Esophagus (tissue), 2 donors: ENCODE data around the gene SRD5A1. TPM values are rescaled to one million over a fixed set of nuclear protein-coding genes. Genes with fewer than 3 reads are reported as not detected.
"Not testable (repeated sequence)": the region's sequence is repeated elsewhere in the genome, so short reads cannot be mapped to it uniquely, and the experiment has no call there.

ENCODE experiments used
- H3K27ac ChIP-seq, 2 donors: one replicate each; pipeline ENCODE4 v1.5.1; 2013; ENCODE audit warnings: low read depth in 2 of 2, mild to moderate bottlenecking in 2 of 2, inconsistent platforms in 1 of 2, low read length in 1 of 2, moderate library complexity in 1 of 2
- H3K27me3 ChIP-seq, 2 donors: one replicate each; pipeline ENCODE4 v1.6.1; 2013; ENCODE audit warnings: low read length in 2 of 2, control low read depth in 1 of 2, mild to moderate bottlenecking in 1 of 2; ENCODE audit not compliant: insufficient read depth in 2 of 2, control insufficient read depth in 1 of 2
- H3K36me3 ChIP-seq, 2 donors: one replicate each; pipeline ENCODE4 v1.6.1; 2013; ENCODE audit warnings: low read length in 1 of 2; ENCODE audit not compliant: control insufficient read depth in 2 of 2, insufficient read depth in 2 of 2
- H3K4me1 ChIP-seq, 2 donors: one replicate each; pipeline ENCODE4 v1.6.1; 2013; ENCODE audit warnings: low read length in 1 of 2; ENCODE audit not compliant: control insufficient read depth in 2 of 2, insufficient read depth in 2 of 2
- H3K4me3 ChIP-seq, 2 donors: one replicate each; pipeline ENCODE4 v1.5.1; 2013; ENCODE audit warnings: low read length in 2 of 2, mild to moderate bottlenecking in 2 of 2, low read depth in 1 of 2, moderate library complexity in 1 of 2
- H3K9me3 ChIP-seq, 2 donors: one replicate each; pipeline ENCODE4 v1.6.1; 2013; ENCODE audit warnings: mild to moderate bottlenecking in 2 of 2, low read depth in 1 of 2, low read length in 1 of 2, moderate library complexity in 1 of 2; ENCODE audit not compliant: control insufficient read depth in 2 of 2, insufficient read depth in 1 of 2
- WGBS, 2 donors: extraction: QIAGEN DNeasy Blood & Tissue Kit; methylation state at CpG; one replicate each; pipeline ENCODE4 v1.1.7; 2013; 5-methylcytosine and 5-hydroxymethylcytosine counted together
- polyA plus RNA-seq, 2 donors: library from polyadenylated mRNA; stranded (reverse); fragments of 200-250 nt; gene quantifications; one replicate each; pipeline ENCODE4 v1.2.3, GENCODE V29; 2013
- donor health status: healthy with polysubstance abuse.
- donor health status: Bipolar disorder and iron deficiency.

SRD5A1 gene
- polyA plus RNA-seq, 2 donors = 8.5 to 25.6 TPM

DNA sequence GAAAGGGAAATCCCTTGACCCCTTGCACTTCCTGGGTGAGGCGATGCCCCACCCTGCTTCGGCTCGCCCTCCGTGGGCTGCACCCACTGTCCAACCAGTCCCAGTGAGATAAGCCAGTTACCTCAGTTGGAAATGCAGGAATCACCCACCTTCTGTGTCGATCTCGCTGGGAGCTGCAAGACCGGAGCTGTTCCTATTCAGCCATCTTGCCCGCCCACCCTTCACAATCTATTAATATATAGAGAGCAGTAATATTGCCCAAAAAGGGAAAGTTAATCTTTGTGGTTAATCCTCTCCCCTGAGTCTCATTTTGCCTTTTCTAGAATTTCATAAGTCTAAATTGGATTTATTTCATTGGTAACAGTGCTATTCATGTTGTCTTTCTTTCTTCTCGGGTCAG lies 16.4 kb downstream of the SRD5A1 start:
- no peaks in the 10 kb centered on the region for H3K27me3 ChIP-seq
- H3K4me1 ChIP-seq = peaks cover 0 to 2% of the 10 kb centered on the region in 2 donors
- no peaks in the 10 kb centered on the region for H3K9me3 ChIP-seq
- WGBS, 2 donors = 94 to 96% methylated on average over 9 of the region's 9 CpGs
- no peak overlapping the region for H3K27ac ChIP-seq
- H3K36me3 ChIP-seq = peaks cover 3 to 5% of the 10 kb centered on the region in 2 donors
- H3K4me3 ChIP-seq = no peak overlapping the region

DNA sequence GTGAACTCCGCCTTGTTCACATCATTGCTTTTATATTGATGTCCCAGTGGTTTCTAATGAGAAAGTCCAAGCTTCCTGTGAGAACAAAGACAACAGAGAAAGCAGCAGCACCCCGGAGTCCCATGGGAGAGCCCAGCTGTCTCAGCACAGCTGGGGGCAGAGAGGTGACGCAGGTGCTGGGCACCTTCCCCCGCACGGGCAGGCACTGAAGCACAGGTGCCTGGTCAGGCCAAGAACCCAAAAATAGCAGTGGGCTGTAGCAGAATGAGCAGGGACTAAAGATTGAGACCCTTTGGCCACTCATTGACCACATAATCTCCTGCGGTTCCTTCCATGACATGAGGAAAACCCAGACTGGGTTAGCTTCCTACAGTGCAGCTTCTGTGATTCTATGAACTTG lies 18.8 kb downstream of the SRD5A1 start:
- H3K27me3 ChIP-seq = no peaks in the 10 kb centered on the region
- WGBS, 2 donors = 78 to 89% methylated on average over 6 of the region's 6 CpGs
- H3K4me1 ChIP-seq = peaks cover 0 to 2% of the 10 kb centered on the region in 2 donors
- H3K9me3 ChIP-seq = peaks cover 0 to 6% of the 10 kb centered on the region in 2 donors
- no peak overlapping the region for H3K27ac ChIP-seq
- H3K4me3 ChIP-seq = no peak overlapping the region
- H3K36me3 ChIP-seq = peaks cover 5 to 13% of the 10 kb centered on the region in 2 donors

GRCh38 chr5:6655432-6655831 lies 22.2 kb downstream of the SRD5A1 start:
- Histone ChIP-seq H3K9me3 (peaks cover 0 to 6% of the 10 kb centered on the region in 2 donors), H3K27me3 (no peaks in the 10 kb centered on the region), H3K27ac (no peak overlapping the region), H3K4me1 (no peaks in the 10 kb centered on the region), H3K4me3 (no peak overlapping the region), H3K36me3 (peaks cover 11 to 24% of the 10 kb centered on the region in 2 donors)
- WGBS, 2 donors = 99% methylated on average over 8 of the region's 8 CpGs

GRCh38 chr5:6656680-6657079 lies 23.4 kb downstream of the SRD5A1 start:
- Histone ChIP-seq H3K4me1 (no peaks in the 10 kb centered on the region), H3K9me3 (peaks cover 0 to 6% of the 10 kb centered on the region in 2 donors), H3K4me3 (no peak overlapping the region), H3K27ac (no peak overlapping the region), H3K27me3 (no peaks in the 10 kb centered on the region), H3K36me3 (peaks cover 11 to 24% of the 10 kb centered on the region in 2 donors)
- 97 to 98% methylated on average over 5 of the region's 5 CpGs for WGBS, 2 donors

GRCh38 chr5:6659941-6660684 lies 26.9 kb downstream of the SRD5A1 start:
- WGBS, 2 donors = 80 to 85% methylated on average over 13 of the region's 13 CpGs
- Histone ChIP-seq H3K36me3 (peaks cover 11 to 29% of the 10 kb centered on the region in 2 donors), H3K4me3 (no peak overlapping the region), H3K27ac (no peak overlapping the region), H3K27me3 (no peaks in the 10 kb centered on the region), H3K9me3 (peaks cover 0 to 6% of the 10 kb centered on the region in 2 donors), H3K4me1 (no peaks in the 10 kb centered on the region)

DNA sequence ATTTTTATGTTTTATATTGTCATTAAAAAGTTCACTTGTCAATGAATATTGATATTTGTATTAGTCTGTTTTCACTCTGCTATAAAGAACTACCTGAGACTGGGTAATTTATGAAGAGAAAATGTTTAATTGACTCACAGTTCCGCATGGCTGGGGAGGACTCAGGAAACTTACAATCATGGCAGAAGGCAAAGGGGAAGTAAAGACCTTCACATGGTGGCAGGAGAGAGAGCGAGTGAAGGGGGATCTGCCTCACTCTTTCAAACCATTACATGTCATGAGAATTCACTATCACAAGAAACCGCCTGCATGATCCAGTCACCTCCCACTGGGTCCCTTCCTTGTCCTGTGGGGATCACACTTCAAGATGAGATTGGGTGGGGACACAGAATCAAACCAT lies 27.4 kb downstream of the SRD5A1 start:
- 95% methylated on average over 3 of the region's 3 CpGs for WGBS, 2 donors
- Histone ChIP-seq H3K4me1 (no peaks in the 10 kb centered on the region), H3K9me3 (peaks cover 0 to 3% of the 10 kb centered on the region in 2 donors), H3K4me3 (no peak overlapping the region), H3K27ac (no peak overlapping the region), H3K27me3 (no peaks in the 10 kb centered on the region), H3K36me3 (peaks cover 11 to 26% of the 10 kb centered on the region in 2 donors)

DNA sequence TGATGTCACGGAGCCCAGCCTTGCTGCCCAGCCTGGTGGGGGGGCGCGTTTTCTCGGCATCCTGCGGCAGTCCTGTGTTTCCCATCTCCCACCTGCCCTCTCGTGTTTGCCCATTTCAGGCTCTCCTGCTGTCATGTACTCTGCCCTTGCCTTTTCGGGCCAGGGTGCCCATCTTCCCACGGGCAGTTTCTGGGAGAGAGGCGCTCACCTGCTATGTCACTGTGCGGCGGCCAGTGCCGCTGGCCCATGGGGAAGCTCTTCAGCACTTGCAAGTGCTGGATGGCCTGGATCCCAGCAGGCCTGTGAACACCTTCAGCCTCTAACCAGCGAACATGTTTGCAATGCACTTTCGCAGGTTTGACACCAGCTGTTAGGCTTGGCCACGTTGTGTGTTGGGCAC lies 33.5 kb downstream of the SRD5A1 start:
- H3K27ac ChIP-seq = no peak overlapping the region
- H3K4me3 ChIP-seq = no peak overlapping the region
- H3K9me3 ChIP-seq = no peaks in the 10 kb centered on the region
- H3K4me1 ChIP-seq = no peaks in the 10 kb centered on the region
- peaks cover 9 to 20% of the 10 kb centered on the region in 2 donors for H3K36me3 ChIP-seq
- no peaks in the 10 kb centered on the region for H3K27me3 ChIP-seq
- WGBS, 2 donors = 91 to 95% methylated on average over 15 of the region's 15 CpGs

DNA sequence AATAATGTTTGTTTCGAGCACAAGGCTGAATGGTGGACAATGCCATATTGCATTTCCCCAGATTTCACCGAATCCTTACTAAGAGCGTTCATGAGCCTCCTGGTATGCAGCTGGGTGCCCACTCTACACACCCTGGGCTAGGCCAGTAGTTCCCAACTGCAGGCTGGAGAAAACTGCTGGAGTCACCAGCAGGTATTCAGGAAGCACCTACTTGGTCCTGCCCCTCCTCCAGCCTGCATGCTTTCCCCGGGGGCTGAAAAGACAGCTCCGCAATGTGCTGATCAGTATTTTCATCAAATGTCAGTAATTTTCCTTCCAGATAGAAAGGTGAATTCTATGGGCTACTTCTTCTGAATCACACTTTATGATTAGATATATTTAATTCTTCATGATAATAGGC lies 34.4 kb downstream of the SRD5A1 start:
- Histone ChIP-seq H3K36me3 (peaks cover 9 to 16% of the 10 kb centered on the region in 2 donors), H3K4me1 (no peaks in the 10 kb centered on the region), H3K9me3 (no peaks in the 10 kb centered on the region), H3K4me3 (no peak overlapping the region), H3K27me3 (no peaks in the 10 kb centered on the region), H3K27ac (no peak overlapping the region)
- 91 to 93% methylated on average over 5 of the region's 5 CpGs for WGBS, 2 donors

DNA sequence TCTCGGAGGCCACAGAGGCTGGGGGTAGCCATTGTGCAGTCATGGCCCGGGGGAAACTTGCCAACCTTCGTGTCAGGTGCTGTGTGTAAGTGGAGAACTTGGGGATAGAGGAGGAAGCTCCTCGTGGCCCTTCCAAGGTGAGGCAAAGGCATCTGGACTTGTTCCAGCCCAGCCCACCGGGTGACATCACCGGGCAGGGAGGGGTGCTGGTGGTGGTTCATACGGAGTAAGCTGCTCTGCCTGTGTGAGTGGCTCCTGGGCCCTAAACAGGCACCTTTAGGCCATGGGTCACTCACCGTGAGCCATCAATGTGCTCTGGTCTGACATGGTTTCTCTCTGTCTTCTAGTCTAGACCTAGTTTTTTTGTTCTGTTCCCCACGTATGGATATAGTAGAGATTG lies 35.5 kb downstream of the SRD5A1 start:
- H3K36me3 ChIP-seq = peaks cover 9 to 16% of the 10 kb centered on the region in 2 donors
- H3K9me3 ChIP-seq, H3K27ac ChIP-seq, H3K27me3 ChIP-seq, H3K4me3 ChIP-seq, H3K4me1 ChIP-seq: not testable (repeated sequence)
- WGBS, 2 donors = 84 to 89% methylated on average over 9 of the region's 9 CpGs

GRCh38 chr5:6673031-6673430 lies 39.8 kb downstream of the SRD5A1 start:
- H3K27ac ChIP-seq = no peak overlapping the region
- H3K9me3 ChIP-seq = no peaks in the 10 kb centered on the region
- H3K27me3 ChIP-seq = no peaks in the 10 kb centered on the region
- peaks cover 4 to 9% of the 10 kb centered on the region in 2 donors for H3K36me3 ChIP-seq
- no peaks in the 10 kb centered on the region for H3K4me1 ChIP-seq
- 83 to 87% methylated on average over 5 of the region's 5 CpGs for WGBS, 2 donors
- no peak overlapping the region for H3K4me3 ChIP-seq
